Measurements from ENCODE around the gene SPATA31E1. TPM values are rescaled to one million over a fixed set of nuclear protein-coding genes. Genes with fewer than 3 reads are reported as not detected.

The SPATA31E1 gene
- total and polyA plus RNA-seq, 2 donors (not counting 1 experiment from before 2014, with no cell fraction given), result not detected

GRCh38 chr9:87857141-87857947 is 25.3 kb upstream of the SPATA31E1 start:
- H3K27me3 ChIP-seq (ENCODE audit: control insufficient read depth, insufficient read depth, low read length), result no peaks in the 10 kb centered on the region
- H3K36me3 ChIP-seq (ENCODE audit: control insufficient read depth, insufficient read depth, low read length), result no peaks in the 10 kb centered on the region
- no peak overlapping the region for H3K4me3 ChIP-seq (replicated peaks in 1 of 4; ENCODE audit: control extremely low read depth in 1 of 4, insufficient read depth in 1 of 4, low read depth in 3 of 4, low read length in 4 of 4)
- H4K20me1 ChIP-seq (ENCODE audit: control insufficient read depth, extremely low read depth, insufficient read depth, low read length), result no peaks in the 10 kb centered on the region
- no peak for DNase-seq (ENCODE audit: low read depth in 2 of 2)
- H2AFZ ChIP-seq (ENCODE audit: low read length), result no peak overlapping the region
- H3K4me2 ChIP-seq (ENCODE audit: extremely low read depth, insufficient read depth, low read length), result no peak overlapping the region
- no peak overlapping the region for H3K9ac ChIP-seq (ENCODE audit: insufficient read depth, low read length)
- H3K27ac ChIP-seq (ENCODE audit: insufficient read depth, low read length), result no peak overlapping the region
- no peaks in the 10 kb centered on the region for H3K9me3 ChIP-seq (ENCODE audit: control insufficient read depth, insufficient read depth, low read depth, low read length)
- H3K79me2 ChIP-seq (ENCODE audit: control insufficient read depth, insufficient read depth, low read length), result no peaks in the 10 kb centered on the region
- no peaks in the 10 kb centered on the region for H3K4me1 ChIP-seq (ENCODE audit: control insufficient read depth, extremely low read depth, insufficient read depth, low read length)
- TF ChIP-seq EZH2 (IDR thresholded peaks at IDR 0.05; ENCODE audit: low read length, missing control alignments) (no peak), CTCF (conservative IDR thresholded peaks at IDR 0.05 in 1 of 2, IDR thresholded peaks at IDR 0.05 in 1 of 2; ENCODE audit: low read depth in 1 of 2, low read length in 2 of 2) (no peak)

GRCh38 chr9:87857948-87858335 is 24.7 kb upstream of the SPATA31E1 start:
- H3K4me3 ChIP-seq (replicated peaks in 1 of 4; ENCODE audit: control extremely low read depth in 1 of 4, insufficient read depth in 1 of 4, low read depth in 3 of 4, low read length in 4 of 4), result no peak overlapping the region
- no peak overlapping the region for H3K4me2 ChIP-seq (ENCODE audit: extremely low read depth, insufficient read depth, low read length)
- H3K79me2 ChIP-seq (ENCODE audit: control insufficient read depth, insufficient read depth, low read length), result no peaks in the 10 kb centered on the region
- no peak overlapping the region for H2AFZ ChIP-seq (ENCODE audit: low read length)
- no peaks in the 10 kb centered on the region for H4K20me1 ChIP-seq (ENCODE audit: control insufficient read depth, extremely low read depth, insufficient read depth, low read length)
- no peak overlapping the region for H3K9ac ChIP-seq (ENCODE audit: insufficient read depth, low read length)
- H3K36me3 ChIP-seq (ENCODE audit: control insufficient read depth, insufficient read depth, low read length), result no peaks in the 10 kb centered on the region
- H3K27me3 ChIP-seq (ENCODE audit: control insufficient read depth, insufficient read depth, low read length), result no peaks in the 10 kb centered on the region
- no peak overlapping the region for H3K27ac ChIP-seq (ENCODE audit: insufficient read depth, low read length)
- peaks cover 5% of the 10 kb centered on the region for H3K4me1 ChIP-seq (ENCODE audit: control insufficient read depth, extremely low read depth, insufficient read depth, low read length)
- TF ChIP-seq CTCF (conservative IDR thresholded peaks at IDR 0.05 in 1 of 2, IDR thresholded peaks at IDR 0.05 in 1 of 2; ENCODE audit: low read depth in 1 of 2, low read length in 2 of 2) (no peak), EZH2 (IDR thresholded peaks at IDR 0.05; ENCODE audit: low read length, missing control alignments) (no peak)
- H3K9me3 ChIP-seq (ENCODE audit: control insufficient read depth, insufficient read depth, low read depth, low read length), result no peaks in the 10 kb centered on the region
- no peak for DNase-seq (ENCODE audit: low read depth in 2 of 2)

DNA sequence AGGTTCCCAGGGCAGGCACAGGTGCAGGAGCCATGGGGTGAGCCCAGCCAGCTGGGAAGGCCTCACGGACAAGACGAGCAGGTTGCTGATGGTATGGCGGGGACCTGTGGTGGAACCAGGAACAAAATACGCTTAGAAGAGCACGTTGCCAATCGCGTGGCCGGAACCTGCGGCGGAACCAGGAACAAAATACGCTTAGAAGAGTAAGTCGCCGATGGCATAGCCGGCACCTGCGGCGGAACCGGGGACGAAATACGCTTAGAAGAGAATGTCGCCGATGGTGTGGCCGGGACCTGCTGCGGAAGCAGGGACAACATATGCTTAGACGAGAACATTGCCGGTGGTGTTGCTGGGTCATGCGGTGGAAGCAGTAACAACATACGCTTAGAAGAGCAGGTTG is 23.5 kb upstream of the SPATA31E1 start:
- no peak overlapping the region for H3K4me2 ChIP-seq (ENCODE audit: extremely low read depth, insufficient read depth, low read length)
- no peaks in the 10 kb centered on the region for H3K27me3 ChIP-seq (ENCODE audit: control insufficient read depth, insufficient read depth, low read length)
- H3K27ac ChIP-seq (ENCODE audit: insufficient read depth, low read length), result no peak overlapping the region
- no peak overlapping the region for H2AFZ ChIP-seq (ENCODE audit: low read length)
- DNase-seq (ENCODE audit: low read depth in 2 of 2), result no peak
- no peaks in the 10 kb centered on the region for H3K79me2 ChIP-seq (ENCODE audit: control insufficient read depth, insufficient read depth, low read length)
- no peaks in the 10 kb centered on the region for H4K20me1 ChIP-seq (ENCODE audit: control insufficient read depth, extremely low read depth, insufficient read depth, low read length)
- peaks cover 8% of the 10 kb centered on the region for H3K4me1 ChIP-seq (ENCODE audit: control insufficient read depth, extremely low read depth, insufficient read depth, low read length)
- H3K4me3 ChIP-seq (replicated peaks in 1 of 4; ENCODE audit: control extremely low read depth in 1 of 4, insufficient read depth in 1 of 4, low read depth in 3 of 4, low read length in 4 of 4), result no peak overlapping the region
- H3K9ac ChIP-seq (ENCODE audit: insufficient read depth, low read length), result no peak overlapping the region
- no peaks in the 10 kb centered on the region for H3K36me3 ChIP-seq (ENCODE audit: control insufficient read depth, insufficient read depth, low read length)
- TF ChIP-seq EZH2 (IDR thresholded peaks at IDR 0.05; ENCODE audit: low read length, missing control alignments) (no peak), CTCF (conservative IDR thresholded peaks at IDR 0.05 in 1 of 2, IDR thresholded peaks at IDR 0.05 in 1 of 2; ENCODE audit: low read depth in 1 of 2, low read length in 2 of 2) (no peak)
- H3K9me3 ChIP-seq (ENCODE audit: control insufficient read depth, insufficient read depth, low read depth, low read length), result no peaks in the 10 kb centered on the region

Data from fibroblast of lung (primary cell).